ENCODE results near the gene OR10G6. TPM values are rescaled to one million over a fixed set of nuclear protein-coding genes. Genes with fewer than 3 reads are reported as not detected.

The OR10G6 gene, protein sequence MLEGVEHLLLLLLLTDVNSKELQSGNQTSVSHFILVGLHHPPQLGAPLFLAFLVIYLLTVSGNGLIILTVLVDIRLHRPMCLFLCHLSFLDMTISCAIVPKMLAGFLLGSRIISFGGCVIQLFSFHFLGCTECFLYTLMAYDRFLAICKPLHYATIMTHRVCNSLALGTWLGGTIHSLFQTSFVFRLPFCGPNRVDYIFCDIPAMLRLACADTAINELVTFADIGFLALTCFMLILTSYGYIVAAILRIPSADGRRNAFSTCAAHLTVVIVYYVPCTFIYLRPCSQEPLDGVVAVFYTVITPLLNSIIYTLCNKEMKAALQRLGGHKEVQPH
- not detected in 2 replicates for polyA plus RNA-seq (2012; rRNA removed)
- not detected in 2 replicates for polyA plus RNA-seq (2012; cell fraction: cytosol; rRNA removed)
- polyA plus RNA-seq (2012; cell fraction: nucleus; rRNA removed), result not detected in 2 replicates

DNA sequence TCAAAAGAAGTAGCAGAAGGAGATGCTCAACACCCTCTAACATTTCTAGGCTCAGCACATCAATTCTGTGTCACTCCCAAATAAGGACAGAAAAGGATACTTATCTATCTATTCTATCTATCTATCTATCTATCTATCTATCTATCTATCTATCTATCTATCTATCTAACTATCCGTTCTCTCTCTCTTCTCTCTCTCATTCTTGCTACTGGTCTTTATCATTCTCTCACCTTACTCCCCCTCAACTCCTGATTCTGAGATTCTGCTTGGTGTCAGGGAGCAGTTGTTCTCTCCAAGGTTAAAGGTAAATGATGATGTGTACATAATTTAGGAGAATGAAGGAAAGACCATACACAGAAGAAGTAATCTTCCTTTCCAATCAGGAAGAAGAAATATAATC lies at the start of gene OR10G6:
TSS of gene OR10G6 (minus strand) at position 43 of the 400 bp plus-strand sequence. CDS start at position 43, 0 bp downstream.
- ChIA-PET POLR2A (no interaction called here), CTCF (no interaction called here)
- TF ChIP-seq NFIC (IDR thresholded peaks at IDR 0.05; ENCODE audit: borderline replicate concordance) (no peak), POLR2AphosphoS5 (IDR thresholded peaks at IDR 0.05; ENCODE audit: low read depth, low read length) (no peak), ELF1 (IDR thresholded peaks at IDR 0.05) (no peak), CHD2 (IDR thresholded peaks at IDR 0.05; ENCODE audit: low read length, partially characterized antibody) (no peak)
- TF ChIP-seq, protein P1, sequence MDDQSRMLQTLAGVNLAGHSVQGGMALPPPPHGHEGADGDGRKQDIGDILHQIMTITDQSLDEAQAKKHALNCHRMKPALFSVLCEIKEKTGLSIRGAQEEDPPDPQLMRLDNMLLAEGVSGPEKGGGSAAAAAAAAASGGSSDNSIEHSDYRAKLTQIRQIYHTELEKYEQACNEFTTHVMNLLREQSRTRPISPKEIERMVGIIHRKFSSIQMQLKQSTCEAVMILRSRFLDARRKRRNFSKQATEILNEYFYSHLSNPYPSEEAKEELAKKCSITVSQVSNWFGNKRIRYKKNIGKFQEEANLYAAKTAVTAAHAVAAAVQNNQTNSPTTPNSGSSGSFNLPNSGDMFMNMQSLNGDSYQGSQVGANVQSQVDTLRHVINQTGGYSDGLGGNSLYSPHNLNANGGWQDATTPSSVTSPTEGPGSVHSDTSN (IDR thresholded peaks at IDR 0.05), result no peak
- TF ChIP-seq, protein P2, sequence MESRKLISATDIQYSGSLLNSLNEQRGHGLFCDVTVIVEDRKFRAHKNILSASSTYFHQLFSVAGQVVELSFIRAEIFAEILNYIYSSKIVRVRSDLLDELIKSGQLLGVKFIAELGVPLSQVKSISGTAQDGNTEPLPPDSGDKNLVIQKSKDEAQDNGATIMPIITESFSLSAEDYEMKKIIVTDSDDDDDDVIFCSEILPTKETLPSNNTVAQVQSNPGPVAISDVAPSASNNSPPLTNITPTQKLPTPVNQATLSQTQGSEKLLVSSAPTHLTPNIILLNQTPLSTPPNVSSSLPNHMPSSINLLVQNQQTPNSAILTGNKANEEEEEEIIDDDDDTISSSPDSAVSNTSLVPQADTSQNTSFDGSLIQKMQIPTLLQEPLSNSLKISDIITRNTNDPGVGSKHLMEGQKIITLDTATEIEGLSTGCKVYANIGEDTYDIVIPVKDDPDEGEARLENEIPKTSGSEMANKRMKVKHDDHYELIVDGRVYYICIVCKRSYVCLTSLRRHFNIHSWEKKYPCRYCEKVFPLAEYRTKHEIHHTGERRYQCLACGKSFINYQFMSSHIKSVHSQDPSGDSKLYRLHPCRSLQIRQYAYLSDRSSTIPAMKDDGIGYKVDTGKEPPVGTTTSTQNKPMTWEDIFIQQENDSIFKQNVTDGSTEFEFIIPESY (IDR thresholded peaks at IDR 0.05; ENCODE audit: borderline replicate concordance, low read depth), result no peak
- H3K9me2 ChIP-seq, result no peaks in the 10 kb centered on the region; the same call in 1 of the 2 replicates
- DNase-seq, result no peak
- H3K27me3 ChIP-seq (ENCODE audit: insufficient read depth), result peaks cover 5% of the 10 kb centered on the region
- no peaks in the 10 kb centered on the region for H4K20me1 ChIP-seq (ENCODE audit: insufficient read depth)
- no peak within 1 kb of the TSS for H3K4me3 ChIP-seq (ENCODE audit: low read depth in 2 of 2, low read length in 1 of 2)
- no peaks in the 10 kb centered on the region for H3K36me3 ChIP-seq (replicated peaks in 1 of 2; ENCODE audit: control insufficient read depth in 1 of 2, insufficient read depth in 2 of 2, low read length in 1 of 2)
- H3K4me2 ChIP-seq, result no peak within 1 kb of the TSS
- no peaks in the 10 kb centered on the region for H3F3A ChIP-seq (replicated peaks; ENCODE audit: insufficient read depth)
- H3K9ac ChIP-seq, result no peak within 1 kb of the TSS
- no peak within 1 kb of the TSS for H3K27ac ChIP-seq (ENCODE audit: low read depth in 2 of 2, low read length in 1 of 2)
- no peak within 1 kb of the TSS for H2AFZ ChIP-seq (ENCODE audit: low read depth)
- no peaks in the 10 kb centered on the region for H3K9me3 ChIP-seq
- H3K4me1 ChIP-seq (ENCODE audit: control insufficient read depth in 1 of 2, insufficient read depth in 2 of 2, low read depth in 1 of 2, low read length in 1 of 2), result no peaks in the 10 kb centered on the region
- WGBS (ENCODE audit: low lambda C conversion rate), result 0% methylated on average over 1 of the region's 1 CpG
- H3K79me2 ChIP-seq (ENCODE audit: insufficient read depth), result no peaks in the 10 kb centered on the region

DNA sequence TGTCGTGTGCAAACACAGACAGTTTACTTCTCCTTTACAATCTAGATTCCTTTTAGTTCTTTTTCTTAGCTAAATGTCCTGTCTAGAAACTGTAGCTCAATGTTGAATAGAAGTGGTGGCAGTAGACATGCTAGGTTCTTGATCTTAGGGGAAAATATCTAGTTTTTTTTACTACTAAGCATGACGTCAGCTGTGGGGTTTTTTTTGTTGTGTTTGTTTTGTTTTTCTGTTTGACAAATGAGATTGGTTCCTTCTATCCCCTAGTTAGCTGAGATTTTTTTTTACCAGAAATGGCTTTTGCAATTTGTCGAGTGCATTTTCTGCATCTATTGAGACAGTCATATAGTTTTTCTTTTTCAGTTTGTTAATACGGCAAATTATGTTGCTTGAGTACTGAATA lies 48.5 kb upstream of the OR10G6 start:
- H3K4me2 ChIP-seq, result no peak overlapping the region
- peaks cover 8% of the 10 kb centered on the region; the same call in 1 of the 2 replicates for H3K27me3 ChIP-seq (ENCODE audit: insufficient read depth)
- no peak for DNase-seq
- H3K4me1 ChIP-seq (ENCODE audit: control insufficient read depth in 1 of 2, insufficient read depth in 2 of 2, low read depth in 1 of 2, low read length in 1 of 2), result no peaks in the 10 kb centered on the region
- WGBS (ENCODE audit: low lambda C conversion rate), result 23% methylated on average over 4 of the region's 4 CpGs
- ChIA-PET POLR2A (no interaction called here), CTCF (no interaction called here)
- H2AFZ ChIP-seq (ENCODE audit: low read depth), result no peak overlapping the region
- no peak overlapping the region for H3K27ac ChIP-seq (ENCODE audit: low read depth in 2 of 2, low read length in 1 of 2)
- H3K79me2 ChIP-seq (ENCODE audit: insufficient read depth), result no peaks in the 10 kb centered on the region
- H3K9me3 ChIP-seq, result no peaks in the 10 kb centered on the region
- H3K9me2 ChIP-seq, result no peaks in the 10 kb centered on the region; the same call in 1 of the 2 replicates
- no peak overlapping the region for H3K4me3 ChIP-seq (ENCODE audit: low read depth in 2 of 2, low read length in 1 of 2)
- no peaks in the 10 kb centered on the region for H3K36me3 ChIP-seq (replicated peaks in 1 of 2; ENCODE audit: control insufficient read depth in 1 of 2, insufficient read depth in 2 of 2, low read length in 1 of 2)
- H4K20me1 ChIP-seq (ENCODE audit: insufficient read depth), result no peaks in the 10 kb centered on the region
- H3F3A ChIP-seq (replicated peaks; ENCODE audit: insufficient read depth), result no peaks in the 10 kb centered on the region
- H3K9ac ChIP-seq, result no peak overlapping the region
- TF ChIP-seq, protein P3, sequence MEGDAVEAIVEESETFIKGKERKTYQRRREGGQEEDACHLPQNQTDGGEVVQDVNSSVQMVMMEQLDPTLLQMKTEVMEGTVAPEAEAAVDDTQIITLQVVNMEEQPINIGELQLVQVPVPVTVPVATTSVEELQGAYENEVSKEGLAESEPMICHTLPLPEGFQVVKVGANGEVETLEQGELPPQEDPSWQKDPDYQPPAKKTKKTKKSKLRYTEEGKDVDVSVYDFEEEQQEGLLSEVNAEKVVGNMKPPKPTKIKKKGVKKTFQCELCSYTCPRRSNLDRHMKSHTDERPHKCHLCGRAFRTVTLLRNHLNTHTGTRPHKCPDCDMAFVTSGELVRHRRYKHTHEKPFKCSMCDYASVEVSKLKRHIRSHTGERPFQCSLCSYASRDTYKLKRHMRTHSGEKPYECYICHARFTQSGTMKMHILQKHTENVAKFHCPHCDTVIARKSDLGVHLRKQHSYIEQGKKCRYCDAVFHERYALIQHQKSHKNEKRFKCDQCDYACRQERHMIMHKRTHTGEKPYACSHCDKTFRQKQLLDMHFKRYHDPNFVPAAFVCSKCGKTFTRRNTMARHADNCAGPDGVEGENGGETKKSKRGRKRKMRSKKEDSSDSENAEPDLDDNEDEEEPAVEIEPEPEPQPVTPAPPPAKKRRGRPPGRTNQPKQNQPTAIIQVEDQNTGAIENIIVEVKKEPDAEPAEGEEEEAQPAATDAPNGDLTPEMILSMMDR (IDR thresholded peaks at IDR 0.05), result no peak
- TF ChIP-seq, protein P2 (IDR thresholded peaks at IDR 0.05; ENCODE audit: borderline replicate concordance, low read depth), result no peak
- no peak for TF ChIP-seq RAD21 (IDR thresholded peaks at IDR 0.05; ENCODE audit: low read length)
- no peak for TF ChIP-seq CHD2 (IDR thresholded peaks at IDR 0.05; ENCODE audit: low read length, partially characterized antibody)
- no peak for TF ChIP-seq FOSL2 (IDR thresholded peaks at IDR 0.05; ENCODE audit: borderline replicate concordance, low read depth)
- TF ChIP-seq RFX5 (IDR thresholded peaks at IDR 0.05; ENCODE audit: low read length), result no peak
- TF ChIP-seq RXRA (IDR thresholded peaks at IDR 0.05; ENCODE audit: borderline replicate concordance, low read depth), result no peak
- TF ChIP-seq, protein P4, sequence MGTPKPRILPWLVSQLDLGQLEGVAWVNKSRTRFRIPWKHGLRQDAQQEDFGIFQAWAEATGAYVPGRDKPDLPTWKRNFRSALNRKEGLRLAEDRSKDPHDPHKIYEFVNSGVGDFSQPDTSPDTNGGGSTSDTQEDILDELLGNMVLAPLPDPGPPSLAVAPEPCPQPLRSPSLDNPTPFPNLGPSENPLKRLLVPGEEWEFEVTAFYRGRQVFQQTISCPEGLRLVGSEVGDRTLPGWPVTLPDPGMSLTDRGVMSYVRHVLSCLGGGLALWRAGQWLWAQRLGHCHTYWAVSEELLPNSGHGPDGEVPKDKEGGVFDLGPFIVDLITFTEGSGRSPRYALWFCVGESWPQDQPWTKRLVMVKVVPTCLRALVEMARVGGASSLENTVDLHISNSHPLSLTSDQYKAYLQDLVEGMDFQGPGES (IDR thresholded peaks at IDR 0.05; ENCODE audit: low read depth, low read length), result no peak
- TF ChIP-seq MXI1 (IDR thresholded peaks at IDR 0.05; ENCODE audit: low read depth, low read length), result no peak
- TF ChIP-seq YY1 (IDR thresholded peaks at IDR 0.05; ENCODE audit: low read depth), result no peak
- TF ChIP-seq, protein P1 (IDR thresholded peaks at IDR 0.05), result no peak
- TF ChIP-seq, protein P5, sequence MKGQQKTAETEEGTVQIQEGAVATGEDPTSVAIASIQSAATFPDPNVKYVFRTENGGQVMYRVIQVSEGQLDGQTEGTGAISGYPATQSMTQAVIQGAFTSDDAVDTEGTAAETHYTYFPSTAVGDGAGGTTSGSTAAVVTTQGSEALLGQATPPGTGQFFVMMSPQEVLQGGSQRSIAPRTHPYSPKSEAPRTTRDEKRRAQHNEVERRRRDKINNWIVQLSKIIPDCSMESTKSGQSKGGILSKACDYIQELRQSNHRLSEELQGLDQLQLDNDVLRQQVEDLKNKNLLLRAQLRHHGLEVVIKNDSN (IDR thresholded peaks at IDR 0.05; ENCODE audit: borderline replicate concordance, low read depth), result no peak
